Erythroblast (primary cell): ENCODE data around the gene GABRR2.

Source experiments
- GATA1 ChIP-seq: IDR thresholded peaks from 2 replicates; pipeline ENCODE4 v1.6.1; 2011; ENCODE audit warnings: low read depth, mild to moderate bottlenecking, control low read depth, low read length, moderate library complexity
- POLR2A ChIP-seq: IDR thresholded peaks from 2 replicates; pipeline ENCODE4 v1.6.1; 2011; ENCODE audit warnings: mild to moderate bottlenecking, low read length

GRCh38 chr6:89328976-89329375, 13.9 kb upstream of the GABRR2 start:
- TF ChIP-seq POLR2A (no peak), GATA1 (no peak)
